K562 (cell line): ENCODE data around the gene MPRIP. TPM values are rescaled to one million over a fixed set of nuclear protein-coding genes. Genes with fewer than 3 reads are reported as not detected.

Experiments used
- ATAC-seq: fragments of 200-7000 bp; cut with Tn5 transposase; 3 replicates; pipeline ENCODE4 v1.9.1; 2020; ENCODE audit warnings: moderate library complexity
- BruUV-seq: library from RNA; stranded (reverse); fragments of 400-500 nt; replicated peaks from 2 replicates; lab custom pipeline; 2021; lab: Mats Ljungman, UMichigan
- CTCF ChIA-PET: fragments of 300-600 bp; formaldehyde crosslinking; extraction: SDS; loops from one replicate; lab custom pipeline; 2021; ENCODE audit warnings: low intra/inter-chr PET ratio; lab: Yijun Ruan, JAX
- POLR2A ChIA-PET: fragments of 300-600, 350-650 bp; sonication (Branson Sonifier 250); formaldehyde crosslinking; extraction: SDS; loops from one replicate; lab custom pipeline; 2021; ENCODE audit warnings: antibody characterized with exemption, inconsistent platforms; lab: Yijun Ruan, JAX
- DNase-seq, 4 experiments: peaks; one replicate each; pipeline versions ENCODE4 v3.0.0 to v3.0.0-alpha.2; 2011 to 2018; ENCODE audit warnings: low spot score in 3 of 4, mixed read lengths in 3 of 4; ENCODE audit errors: extremely low read depth in 1 of 4
- FAIRE-seq: peaks from 2 replicates; lab custom pipeline; 2011; peaks lifted over from hg19 to GRCh38; lab: Jason Lieb, UNC
- H2AFZ ChIP-seq: 2 replicates; pipeline ENCODE4 v1.6.0; 2011; ENCODE audit warnings: low read depth, low read length, control low read depth, inconsistent platforms
- H3K27ac ChIP-seq: fragments of 200-600 bp; 3 replicates; pipeline ENCODE4 v1.8.0; 2011; ENCODE audit warnings: low read depth, mild to moderate bottlenecking, control low read depth, inconsistent platforms, low read length, moderate library complexity, mixed read lengths; ENCODE audit errors: extremely low read depth
- H3K27me3 ChIP-seq, 2 experiments: fragments of 300-600 bp in 1 of 2; 2 replicates in 1 of 2; 3 replicates in 1 of 2; pipeline versions ENCODE4 v1.6.0 to v1.8.0; 2011; ENCODE audit warnings: inconsistent platforms in 2 of 2, low read length in 2 of 2, mild to moderate bottlenecking in 1 of 2, mixed read lengths in 1 of 2, moderate library complexity in 1 of 2; ENCODE audit not compliant: control insufficient read depth in 2 of 2, insufficient read depth in 2 of 2
- H3K36me3 ChIP-seq: fragments of 300-600 bp; 3 replicates; pipeline ENCODE4 v1.8.0; 2011; ENCODE audit warnings: mild to moderate bottlenecking, low read length, inconsistent platforms; ENCODE audit not compliant: control insufficient read depth, insufficient read depth
- H3K4me1 ChIP-seq, 2 experiments: fragments of 200-600 bp in 1 of 2; replicated peaks in 1 of 2; 2 replicates in 1 of 2; 3 replicates in 1 of 2; pipeline versions ENCODE4 v1.5.1 to v1.8.0; 2011; ENCODE audit warnings: inconsistent platforms in 2 of 2, low read length in 2 of 2, mild to moderate bottlenecking in 1 of 2, mixed read lengths in 1 of 2, moderate library complexity in 1 of 2; ENCODE audit not compliant: control insufficient read depth in 2 of 2, insufficient read depth in 2 of 2
- H3K4me2 ChIP-seq: 2 replicates; pipeline ENCODE4 v1.6.1; 2011; ENCODE audit warnings: low read length, control low read depth, inconsistent platforms, mixed read lengths; ENCODE audit not compliant: insufficient read depth
- H3K4me3 ChIP-seq: fragments of 200-600 bp; sonication (generic), shearing (Covaris generic); 2 replicates; pipeline ENCODE4 v1.5.1; 2016; ENCODE audit warnings: control low read depth, inconsistent platforms
- H3K79me2 ChIP-seq: fragments of 200-600 bp; 3 replicates; pipeline ENCODE4 v1.8.0; 2011; ENCODE audit warnings: low read length, inconsistent platforms; ENCODE audit not compliant: control insufficient read depth, insufficient read depth
- H3K9ac ChIP-seq, 2 experiments: 2 replicates each; pipeline versions ENCODE4 v1.6.0 to v1.6.1; 2011; ENCODE audit warnings: low read depth in 2 of 2, low read length in 2 of 2, control low read depth in 1 of 2, inconsistent platforms in 1 of 2, mild to moderate bottlenecking in 1 of 2, mixed read lengths in 1 of 2; ENCODE audit not compliant: insufficient read depth in 1 of 2
- H3K9me1 ChIP-seq: one replicate; pipeline ENCODE4 v1.6.0; 2011; ENCODE audit warnings: inconsistent platforms, mild to moderate bottlenecking, low read length, moderate library complexity; ENCODE audit not compliant: control insufficient read depth, insufficient read depth
- H3K9me3 ChIP-seq: replicated peaks from 2 replicates; pipeline ENCODE4 v1.5.1; 2011; ENCODE audit warnings: low read depth, low read length, inconsistent platforms; ENCODE audit not compliant: control insufficient read depth, insufficient read depth
- H4K20me1 ChIP-seq: replicated peaks from 2 replicates; pipeline ENCODE4 v1.6.1; 2011; ENCODE audit warnings: low read length, inconsistent platforms, mixed read lengths; ENCODE audit not compliant: control insufficient read depth, insufficient read depth
- CSDE1 ChIP-seq, 2 experiments: fragments of 450-650 bp; IDR thresholded peaks; 2 replicates each; pipeline ENCODE4 v1.6.1; 2016; ENCODE audit warnings: mild to moderate bottlenecking in 1 of 2
- JUND ChIP-seq, 2 experiments: IDR thresholded peaks; 2 replicates in 1 of 2; 3 replicates in 1 of 2; pipeline ENCODE4 v1.6.1; 2011; ENCODE audit warnings: borderline replicate concordance in 2 of 2, low read depth in 2 of 2, low read length in 2 of 2, improper control_type of control experiment in 1 of 2, missing biosample characterization in 1 of 2, missing genetic modification characterization in 1 of 2, missing genetic modification reagents in 1 of 2
- KDM5B ChIP-seq: fragments of 200-600 bp; sonication (generic); IDR thresholded peaks from 2 replicates; pipeline ENCODE4 v1.6.1; 2012; ENCODE audit warnings: low read depth, mild to moderate bottlenecking, moderate library complexity, low read length, control low read depth, inconsistent platforms; ENCODE audit not compliant: insufficient replicate concordance
- L3MBTL2 ChIP-seq: fragments of 450-650 bp; IDR thresholded peaks from 2 replicates; pipeline ENCODE4 v1.6.1; 2016; ENCODE audit warnings: mild to moderate bottlenecking, moderate library complexity
- SREBF2 ChIP-seq: sonication (generic); formaldehyde crosslinking; IDR thresholded peaks from 2 replicates; pipeline ENCODE4 v1.4.0; 2020; ENCODE audit warnings: mild to moderate bottlenecking, missing genetic modification reagents
- ZBTB5 ChIP-seq: fragments of 450-650 bp; IDR thresholded peaks from 2 replicates; pipeline ENCODE4 v1.6.1; 2017; ENCODE audit warnings: antibody characterized with exemption
- WGBS: fragments of 100-300 bp; shearing (Covaris generic); methylation state at CpG from one replicate; pipeline ENCODE4 v1.1.6; 2016; ENCODE audit warnings: low coverage, mixed read lengths; ENCODE audit not compliant: insufficient coverage; ENCODE audit errors: missing lambda C conversion rate; 5-methylcytosine and 5-hydroxymethylcytosine counted together
- in situ Hi-C: fragments of 300-500 bp; cut with MboI; formaldehyde crosslinking; loops from 4 replicates; pipeline ENCODE4 v1.15.0; 2018; ENCODE audit warnings: inconsistent platforms, mixed read lengths
- intact Hi-C: fragments of 100-400 bp; cut with micrococcal nuclease; formaldehyde crosslinking; loops from 2 replicates; pipeline ENCODE4 v1.14.2; 2022
- polyA plus RNA-seq, 8 experiments: library from polyadenylated mRNA; depleted of rRNA in 4 of 8; stranded (reverse) in 5 of 8; unstranded in 3 of 8; fragments of >200 nt; fragmentation: Nextera tagmentation in 2 of 8; fragmentation: Illumina TruSeq in 1 of 8; extraction: Ambion mirVana in 2 of 8; extraction: Trizol in 1 of 8; gene quantifications; 2 replicates each; pipeline versions ENCODE4 v1.2.1 to v1.2.3, GENCODE V29; 2011 to 2014; ENCODE audit warnings: inconsistent platforms in 1 of 8, missing spikeins in 1 of 8
- total RNA-seq, 7 experiments: library from RNA; depleted of rRNA in 6 of 7; stranded (reverse); fragments of >200 nt in 6 of 7; fragmentation: Illumina TruSeq in 2 of 7; extraction: Trizol in 2 of 7; gene quantifications; 2 replicates each; pipeline versions ENCODE4 v1.2.1 to v1.2.3, GENCODE V29; 2011 to 2021; ENCODE audit warnings: low replicate concordance in 1 of 7

Gene MPRIP
- total and polyA plus RNA-seq, 9 of the 15 experiments (the other 6 are each of a cell fraction or from before 2014, with no cell fraction given): 10.0 to 72.6 (median 30.1) TPM

GRCh38 chr17:17181666-17182597 is 139.7 kb downstream of the MPRIP start:
- 84% methylated on average over 12 of the region's 15 CpGs for WGBS
- H3K27me3 ChIP-seq: no peaks in the 10 kb centered on the region
- no TSS peak for BruUV-seq
- H3K9me1 ChIP-seq: no peaks in the 10 kb centered on the region
- no peak for DNase-seq
- no peaks in the 10 kb centered on the region for H3K9me3 ChIP-seq
- no peak for TF ChIP-seq SREBF2 (CRISPR knock-in tag)
- no peak for TF ChIP-seq KDM5B
- TF ChIP-seq L3MBTL2: no peak
- no peak for TF ChIP-seq JUND (IDR thresholded peaks at IDR 0.05; ENCODE audit: borderline replicate concordance, low read depth, low read length)
- no peak for TF ChIP-seq JUND (tag; IDR thresholded peaks at IDR 0.05; ENCODE audit: borderline replicate concordance, low read depth, low read length)
- TF ChIP-seq CSDE1 (IDR thresholded peaks at IDR 0.05): no peak
- no peak for TF ChIP-seq ZBTB5
- no peaks in the 10 kb centered on the region; a peak in 1 of 5 replicates for H3K4me1 ChIP-seq
- no peaks in the 10 kb centered on the region for H4K20me1 ChIP-seq
- in situ Hi-C loops (no loop called here), intact Hi-C loops (no loop called here)
- CTCF ChIA-PET: no interaction called here
- H3K4me2 ChIP-seq: no peak overlapping the region
- POLR2A ChIA-PET: interaction anchor here (0.6 kb wide), 1 partner anchor 338 kb away, joined by 3 read pairs; no protein-coding TSS in a partner anchor
- H2AFZ ChIP-seq: no peak overlapping the region
- no peak for ATAC-seq
- no peak overlapping the region for H3K9ac ChIP-seq
- no peak for FAIRE-seq
- no peaks in the 10 kb centered on the region for H3K79me2 ChIP-seq
- H3K4me3 ChIP-seq: no peak overlapping the region
- no peak overlapping the region for H3K27ac ChIP-seq
- H3K36me3 ChIP-seq: peaks cover 38% of the 10 kb centered on the region; the same call in 2 of the 3 replicates
